Measurements from ENCODE around the gene RTP2. TPM values are rescaled to one million over a fixed set of nuclear protein-coding genes. Genes with fewer than 3 reads are reported as not detected.

Gene RTP2
- total and polyA plus RNA-seq, 2 donors (not counting 1 experiment from before 2014, with no cell fraction given) = not detected

GRCh38 chr3:187739094-187739560, 36.8 kb upstream of the RTP2 start:
- TF ChIP-seq CTCF (IDR thresholded peaks at IDR 0.05) = peak; percentile 25
- TF ChIP-seq EZH2 (IDR thresholded peaks at IDR 0.05; ENCODE audit: borderline replicate concordance, insufficient read depth, low read depth, low read length, poor library complexity, severe bottlenecking) = no peak
- ATAC-seq (ENCODE audit: low read depth) = no peak
- Histone ChIP-seq H2AFZ (ENCODE audit: insufficient read depth, low read depth, low read length, poor library complexity, severe bottlenecking) (peak overlapping the region; percentile 77), H3K27me3 (replicated peaks in 1 of 4; ENCODE audit: control extremely low read depth in 1 of 4, control insufficient read depth in 3 of 4, insufficient read depth in 4 of 4, low read length in 3 of 4) (no peaks in the 10 kb centered on the region), H3K9ac (ENCODE audit: low read length) (peak overlapping the region; percentile 86), H4K20me1 (ENCODE audit: control insufficient read depth, insufficient read depth, low read length, poor library complexity, severe bottlenecking) (peaks cover 40% of the 10 kb centered on the region), H3K9me3 (ENCODE audit: control extremely low read depth in 1 of 3, control insufficient read depth in 2 of 3, insufficient read depth in 1 of 3, low read length in 2 of 3) (no peaks in the 10 kb centered on the region), H3K27ac (ENCODE audit: low read length in 2 of 2) (no peak overlapping the region), H3K36me3 (replicated peaks in 1 of 2; ENCODE audit: control extremely low read depth in 1 of 2, control insufficient read depth in 1 of 2, extremely low read depth in 1 of 2, insufficient read depth in 2 of 2, low read length in 1 of 2) (peaks cover 0 to 5% of the 10 kb centered on the region in 2 experiments), H3K79me2 (ENCODE audit: control insufficient read depth, insufficient read depth, low read length) (peaks cover 69% of the 10 kb centered on the region), H3K4me2 (replicated peaks; ENCODE audit: low read depth, low read length, poor library complexity, severe bottlenecking) (peak overlapping the region; percentile 98), H3K4me1 (ENCODE audit: control insufficient read depth in 2 of 2, insufficient read depth in 2 of 2, low read length in 2 of 2) (peaks cover 34 to 61% of the 10 kb centered on the region in 2 donors), H3K4me3 (ENCODE audit: control extremely low read depth in 1 of 5, extremely low read depth in 1 of 5, insufficient read depth in 1 of 5, low read depth in 2 of 5, low read length in 4 of 5) (peak overlapping the region; percentile 66 to 93 (median 84))
- peak overlapping the region; percentile 75 for H3K27ac Mint-ChIP-seq
- ChIA-PET CTCF (interaction anchor here (0.6 to 9.7 kb wide), 81 partner anchors 9 to 1412 kb away, joined by 3 to 1008 read pairs (median 5); partner anchors contain the start of gene LPP), POLR2A (interaction anchor here (0.6 to 1.5 kb wide), 4 partner anchors 493 to 1216 kb away, joined by 3 to 5 read pairs (median 3); no protein-coding TSS in a partner anchor)
- H3K27me3 Mint-ChIP-seq = no peaks in the 10 kb centered on the region
- peaks cover 65% of the 10 kb centered on the region for H3K4me1 Mint-ChIP-seq
- intact Hi-C loops (cut with micrococcal nuclease) = loop anchor here (2.0 kb wide), 1 partner anchor 926 kb away; no protein-coding TSS in a partner anchor
- H3K9me3 Mint-ChIP-seq (ENCODE audit: insufficient read depth) = no peaks in the 10 kb centered on the region
- no peak for DNase-seq
- H3K4me3 Mint-ChIP-seq = peak overlapping the region; percentile 97
- 2% methylated on average over 20 of the region's 22 CpGs for WGBS (ENCODE audit: insufficient coverage)

All from B cell (primary cell).